Central memory CD4-positive, alpha-beta T cell (primary cell): ENCODE data around the gene FLRT1.

Source experiments
- DNase-seq: peaks from one replicate; pipeline ENCODE4 v3.0.0; 2022
- total RNA-seq, 3 experiments: gene quantifications; one replicate each; lab custom pipeline; 2026; lab: John Stamatoyannopoulos, UW

The FLRT1 gene
- 0 to 0.07 (median 0) reads per million in 3 experiments for total RNA-seq

- DNase-seq: no peak
Measured at GRCh38 chr11:64035576-64035975, at the start of gene FLRT1. Gene FLRT1, plus strand, starts transcription at chr11:64035931. Its CDS starts 80,337 bp downstream, at chr11:64116268.

GRCh38 chr11:63986156-63986931 is 49.4 kb upstream of the FLRT1 start, which contains the start of gene OTUB1:
Gene OTUB1, plus strand, starts transcription at chr11:63986438. Its CDS starts 19 bp downstream, at chr11:63986457.
- peak; percentile 84 for DNase-seq

GRCh38 chr11:63986932-63987513 is 48.7 kb upstream of the FLRT1 start:
- DNase-seq: no peak

GRCh38 chr11:63991558-63991957 is 44.2 kb upstream of the FLRT1 start:
- DNase-seq: no peak

- DNase-seq: no peak
Measured at GRCh38 chr11:63993100-63993499, 42.6 kb upstream of the FLRT1 start.

GRCh38 chr11:63993993-63994392 is 41.7 kb upstream of the FLRT1 start:
- no peak for DNase-seq

- no peak for DNase-seq
Measured at GRCh38 chr11:63996512-63996911, 39.2 kb upstream of the FLRT1 start.

GRCh38 chr11:63997104-63997700 is 38.5 kb upstream of the FLRT1 start:
- no peak for DNase-seq

GRCh38 chr11:63997801-63998337 is 37.9 kb upstream of the FLRT1 start:
- DNase-seq: no peak

GRCh38 chr11:63998558-63999348 is 37.0 kb upstream of the FLRT1 start:
- no peak for DNase-seq

GRCh38 chr11:63999349-64000025 is 36.2 kb upstream of the FLRT1 start:
- peak; percentile 48 for DNase-seq

- DNase-seq: peak; percentile 74
Measured at GRCh38 chr11:64000026-64000739, 35.5 kb upstream of the FLRT1 start.

- no peak for DNase-seq
Measured at GRCh38 chr11:64000740-64001483, 34.8 kb upstream of the FLRT1 start.

GRCh38 chr11:64001484-64002420 is 34.0 kb upstream of the FLRT1 start:
- no peak for DNase-seq

GRCh38 chr11:64003807-64004589 is 31.7 kb upstream of the FLRT1 start:
- no peak for DNase-seq

GRCh38 chr11:64004590-64004984 is 31.1 kb upstream of the FLRT1 start:
- no peak for DNase-seq

GRCh38 chr11:64005691-64006090 is 30.0 kb upstream of the FLRT1 start:
- DNase-seq: no peak

GRCh38 chr11:64006398-64006797 is 29.3 kb upstream of the FLRT1 start:
- DNase-seq: no peak
